Karpas-422 (cell line): ENCODE data around the gene SP5. TPM values are rescaled to one million over a fixed set of nuclear protein-coding genes. Genes with fewer than 3 reads are reported as not detected.

ENCODE experiments used
- DNase-seq: peaks from one replicate; pipeline ENCODE4 v3.0.0-alpha.2; 2015
- H2AFZ ChIP-seq: fragments of 200-600 bp; sonication (generic); 2 replicates; pipeline ENCODE4 v1.6.1; 2014; ENCODE audit warnings: antibody characterized with exemption, low read length, mixed read lengths
- H3K27ac ChIP-seq: fragments of 200-600 bp; sonication (generic); 2 replicates; pipeline ENCODE4 v1.5.1; 2014; ENCODE audit warnings: mild to moderate bottlenecking, low read length, moderate library complexity
- H3K27me3 ChIP-seq: fragments of 200-600 bp; sonication (generic); 2 replicates; pipeline ENCODE4 v1.6.1; 2014; ENCODE audit warnings: low read length, mixed read lengths
- H3K36me3 ChIP-seq: fragments of 200-600 bp; sonication (generic); 2 replicates; pipeline ENCODE4 v1.6.1; 2014; ENCODE audit warnings: low read length, mixed read lengths; ENCODE audit not compliant: insufficient read depth
- H3K4me1 ChIP-seq: fragments of 200-600 bp; sonication (generic); 2 replicates; pipeline ENCODE4 v1.6.1; 2014; ENCODE audit warnings: mild to moderate bottlenecking, low read length, mixed read lengths
- H3K4me2 ChIP-seq: fragments of 200-600 bp; sonication (generic); 2 replicates; pipeline ENCODE4 v1.6.1; 2014; ENCODE audit warnings: low read length, low read depth, mild to moderate bottlenecking; ENCODE audit not compliant: poor library complexity, severe bottlenecking
- H3K4me3 ChIP-seq: fragments of 200-600 bp; sonication (generic); 2 replicates; pipeline ENCODE4 v1.5.1; 2014; ENCODE audit warnings: mild to moderate bottlenecking, antibody characterized with exemption, low read length, mixed read lengths
- H3K79me2 ChIP-seq: fragments of 200-600 bp; sonication (generic); 2 replicates; pipeline ENCODE4 v1.6.1; 2014; ENCODE audit warnings: mild to moderate bottlenecking, low read length, mixed read lengths
- H3K9ac ChIP-seq: fragments of 200-600 bp; sonication (generic); 2 replicates; pipeline ENCODE4 v1.6.0; 2014; ENCODE audit warnings: low read length
- H3K9me2 ChIP-seq: fragments of 200-600 bp; sonication (generic), shearing (Covaris generic); replicated peaks from 2 replicates; pipeline ENCODE4 v1.6.0; 2014; ENCODE audit warnings: mild to moderate bottlenecking, low read length, moderate library complexity; ENCODE audit not compliant: insufficient read depth
- H3K9me3 ChIP-seq: fragments of 300-700, 200-600 bp; sonication (generic); 2 replicates; pipeline ENCODE4 v1.6.1; 2014; ENCODE audit warnings: low read length, mixed read lengths
- H4K20me1 ChIP-seq: fragments of 200-600 bp; sonication (generic); 2 replicates; pipeline ENCODE4 v1.6.1; 2014; ENCODE audit warnings: mild to moderate bottlenecking, antibody characterized with exemption, low read length, low read depth; ENCODE audit not compliant: insufficient read depth
- total RNA-seq: library from RNA; depleted of rRNA; stranded (reverse); fragments of >200 nt; shearing (Covaris generic); gene quantifications from 2 replicates; pipeline ENCODE4 v1.2.3, GENCODE V29; 2014; ENCODE audit warnings: low replicate concordance

SP5 gene
- total RNA-seq, 1 experiment from 2014 or later, result not detected

- Histone ChIP-seq H3K9me3 (no peaks in the 10 kb centered on the region), H3K27me3 (no peaks in the 10 kb centered on the region), H3K4me2 (no peak overlapping the region), H3K27ac (no peak overlapping the region), H3K9me2 (no peaks in the 10 kb centered on the region), H3K79me2 (no peaks in the 10 kb centered on the region), H4K20me1 (no peaks in the 10 kb centered on the region), H3K9ac (no peak overlapping the region), H3K36me3 (no peaks in the 10 kb centered on the region), H3K4me1 (no peaks in the 10 kb centered on the region), H3K4me3 (no peak overlapping the region), H2AFZ (no peak overlapping the region)
- no peak for DNase-seq
These were observed 1.4 kb upstream of the SP5 start for GRCh38 chr2:170713543-170714380.

GRCh38 chr2:170714381-170715061 lies 616 bp upstream of the SP5 start:
- no peaks in the 10 kb centered on the region for H3K9me3 ChIP-seq
- H4K20me1 ChIP-seq, result no peaks in the 10 kb centered on the region
- DNase-seq, result no peak
- no peaks in the 10 kb centered on the region for H3K27me3 ChIP-seq
- H3K27ac ChIP-seq, result no peak overlapping the region
- no peaks in the 10 kb centered on the region for H3K4me1 ChIP-seq
- no peak overlapping the region for H3K4me3 ChIP-seq
- no peaks in the 10 kb centered on the region for H3K9me2 ChIP-seq
- H3K4me2 ChIP-seq, result no peak overlapping the region
- H3K9ac ChIP-seq, result no peak overlapping the region
- H3K79me2 ChIP-seq, result no peaks in the 10 kb centered on the region
- no peak overlapping the region for H2AFZ ChIP-seq
- H3K36me3 ChIP-seq, result no peaks in the 10 kb centered on the region

- H3K9me3 ChIP-seq, result no peaks in the 10 kb centered on the region
- H3K4me3 ChIP-seq, result no peak overlapping the region
- H3K36me3 ChIP-seq, result no peaks in the 10 kb centered on the region
- H3K27me3 ChIP-seq, result no peaks in the 10 kb centered on the region
- H3K27ac ChIP-seq, result no peak overlapping the region
- no peaks in the 10 kb centered on the region for H3K9me2 ChIP-seq
- no peaks in the 10 kb centered on the region for H3K4me1 ChIP-seq
- DNase-seq, result no peak
- no peak overlapping the region for H2AFZ ChIP-seq
- H4K20me1 ChIP-seq, result no peaks in the 10 kb centered on the region
- H3K79me2 ChIP-seq, result no peaks in the 10 kb centered on the region
- no peak overlapping the region for H3K9ac ChIP-seq
- no peak overlapping the region for H3K4me2 ChIP-seq
These were observed 1.0 kb downstream of the SP5 start for GRCh38 chr2:170715932-170716777.

DNA sequence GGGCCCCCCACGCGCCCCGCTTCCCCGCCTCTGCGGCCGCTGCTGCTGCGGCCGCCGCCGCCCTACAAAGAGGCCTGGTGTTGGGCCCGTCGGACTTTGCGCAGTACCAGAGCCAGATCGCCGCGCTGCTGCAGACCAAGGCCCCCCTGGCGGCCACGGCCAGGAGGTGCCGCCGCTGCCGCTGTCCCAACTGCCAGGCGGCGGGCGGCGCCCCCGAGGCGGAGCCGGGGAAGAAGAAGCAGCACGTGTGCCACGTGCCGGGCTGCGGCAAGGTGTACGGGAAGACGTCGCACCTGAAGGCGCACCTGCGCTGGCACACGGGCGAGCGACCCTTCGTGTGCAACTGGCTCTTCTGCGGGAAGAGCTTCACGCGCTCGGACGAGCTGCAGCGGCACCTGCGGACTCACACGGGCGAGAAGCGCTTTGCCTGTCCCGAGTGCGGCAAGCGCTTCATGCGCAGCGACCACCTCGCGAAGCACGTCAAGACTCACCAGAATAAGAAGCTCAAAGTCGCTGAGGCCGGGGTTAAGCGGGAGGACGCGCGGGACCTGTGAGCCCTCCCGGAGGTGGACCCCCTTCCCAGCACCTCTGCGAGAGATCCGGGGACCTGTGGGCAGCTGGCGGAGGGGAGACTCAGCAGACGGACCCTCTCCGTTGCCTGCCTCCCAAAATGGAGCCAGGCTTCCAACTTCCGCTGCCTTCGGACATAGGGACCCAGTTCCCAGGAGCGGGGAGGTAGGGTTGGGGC lies 1.9 kb downstream of the SP5 start:
- H3K4me2 ChIP-seq, result no peak overlapping the region
- H3K4me1 ChIP-seq, result no peaks in the 10 kb centered on the region
- no peaks in the 10 kb centered on the region for H3K36me3 ChIP-seq
- no peak overlapping the region for H3K9ac ChIP-seq
- no peak overlapping the region for H2AFZ ChIP-seq
- H4K20me1 ChIP-seq, result no peaks in the 10 kb centered on the region
- H3K27me3 ChIP-seq, result no peaks in the 10 kb centered on the region
- no peaks in the 10 kb centered on the region for H3K9me3 ChIP-seq
- no peak for DNase-seq
- no peaks in the 10 kb centered on the region for H3K9me2 ChIP-seq
- H3K27ac ChIP-seq, result no peak overlapping the region
- H3K4me3 ChIP-seq, result no peak overlapping the region
- H3K79me2 ChIP-seq, result no peaks in the 10 kb centered on the region

DNA sequence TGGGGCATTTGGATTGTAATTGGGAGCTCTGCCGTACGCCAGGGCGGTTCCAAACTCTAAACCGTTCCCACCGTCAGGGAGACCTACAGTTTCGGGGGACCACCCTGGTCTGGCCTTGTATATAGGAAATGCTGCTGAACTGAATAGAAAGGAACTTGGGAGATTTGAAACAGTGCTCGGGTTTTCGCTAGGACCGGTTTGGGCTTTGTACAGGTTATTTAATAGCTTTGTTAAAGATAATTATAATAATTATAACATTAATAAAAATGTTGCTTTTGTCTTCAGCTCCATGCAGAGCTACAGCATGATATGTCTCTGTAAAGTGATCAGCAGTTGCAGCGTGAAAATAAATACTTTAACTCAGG lies 2.4 kb downstream of the SP5 start:
- Histone ChIP-seq H3K27me3 (no peaks in the 10 kb centered on the region), H3K9ac (no peak overlapping the region), H3K9me3 (no peaks in the 10 kb centered on the region), H3K36me3 (no peaks in the 10 kb centered on the region), H3K4me2 (no peak overlapping the region), H3K27ac (no peak overlapping the region), H3K9me2 (no peaks in the 10 kb centered on the region), H3K4me3 (no peak overlapping the region), H2AFZ (no peak overlapping the region), H3K79me2 (no peaks in the 10 kb centered on the region), H3K4me1 (no peaks in the 10 kb centered on the region), H4K20me1 (no peaks in the 10 kb centered on the region)
- no peak for DNase-seq

- H3K4me1 ChIP-seq, result no peaks in the 10 kb centered on the region
- H3K9ac ChIP-seq, result no peak overlapping the region
- no peaks in the 10 kb centered on the region for H3K36me3 ChIP-seq
- no peaks in the 10 kb centered on the region for H3K9me3 ChIP-seq
- H4K20me1 ChIP-seq, result no peaks in the 10 kb centered on the region
- no peak overlapping the region for H3K4me3 ChIP-seq
- no peaks in the 10 kb centered on the region for H3K9me2 ChIP-seq
- no peak overlapping the region for H3K4me2 ChIP-seq
- no peaks in the 10 kb centered on the region for H3K79me2 ChIP-seq
- H3K27me3 ChIP-seq, result no peaks in the 10 kb centered on the region
- DNase-seq, result no peak
- no peak overlapping the region for H3K27ac ChIP-seq
- no peak overlapping the region for H2AFZ ChIP-seq
These were observed 3.0 kb downstream of the SP5 start for GRCh38 chr2:170717991-170718589.

- H3K27me3 ChIP-seq, result no peaks in the 10 kb centered on the region
- H2AFZ ChIP-seq, result no peak overlapping the region
- H4K20me1 ChIP-seq, result no peaks in the 10 kb centered on the region
- H3K36me3 ChIP-seq, result no peaks in the 10 kb centered on the region
- H3K9me3 ChIP-seq, result no peaks in the 10 kb centered on the region
- no peaks in the 10 kb centered on the region for H3K79me2 ChIP-seq
- no peak overlapping the region for H3K4me3 ChIP-seq
- no peak overlapping the region for H3K4me2 ChIP-seq
- no peaks in the 10 kb centered on the region for H3K4me1 ChIP-seq
- DNase-seq, result no peak
- H3K27ac ChIP-seq, result no peak overlapping the region
- no peaks in the 10 kb centered on the region for H3K9me2 ChIP-seq
- no peak overlapping the region for H3K9ac ChIP-seq
These were observed 4.7 kb downstream of the SP5 start for GRCh38 chr2:170719810-170720209.
